Measurements from ENCODE around the gene DUSP12.
A peak's percentile ranks its signal among the peaks of the same experiment; 100 is the strongest.
"Not testable (repeated sequence)": the region's sequence is repeated elsewhere in the genome, so short reads cannot be mapped to it uniquely, and the experiment has no call there.

Gene DUSP12, protein sequence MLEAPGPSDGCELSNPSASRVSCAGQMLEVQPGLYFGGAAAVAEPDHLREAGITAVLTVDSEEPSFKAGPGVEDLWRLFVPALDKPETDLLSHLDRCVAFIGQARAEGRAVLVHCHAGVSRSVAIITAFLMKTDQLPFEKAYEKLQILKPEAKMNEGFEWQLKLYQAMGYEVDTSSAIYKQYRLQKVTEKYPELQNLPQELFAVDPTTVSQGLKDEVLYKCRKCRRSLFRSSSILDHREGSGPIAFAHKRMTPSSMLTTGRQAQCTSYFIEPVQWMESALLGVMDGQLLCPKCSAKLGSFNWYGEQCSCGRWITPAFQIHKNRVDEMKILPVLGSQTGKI

GRCh38 chr1:161749509-161750407, at the start of gene DUSP12:
TSS of gene DUSP12 (plus strand) at chr1:161749786. CDS start at chr1:161749802, 16 bp downstream.
- peak; percentile 91 for DNase-seq

DNA sequence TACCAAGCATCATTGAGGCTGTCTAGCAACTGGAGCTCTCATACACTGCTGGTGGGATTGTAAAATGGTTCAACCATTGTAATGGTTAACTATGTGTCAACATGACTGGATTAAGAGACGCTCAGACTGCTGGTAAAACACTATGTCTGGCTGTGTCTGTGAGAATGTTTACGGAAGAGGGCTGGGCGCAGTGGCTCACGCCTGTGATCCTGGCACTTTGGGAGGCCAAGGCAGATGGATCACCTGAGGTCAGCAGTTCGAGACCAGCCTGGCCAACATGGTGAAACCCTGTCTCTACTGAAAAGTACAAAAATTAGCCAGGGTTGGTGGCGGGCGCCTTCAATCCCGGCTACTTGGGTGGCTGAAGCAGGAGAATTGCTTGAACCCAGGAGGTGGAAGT, 47.3 kb upstream of the DUSP12 start:
- no peak for DNase-seq

GRCh38 chr1:161705537-161705936, 44.0 kb upstream of the DUSP12 start:
- no peak for DNase-seq

GRCh38 chr1:161706113-161706481, 43.5 kb upstream of the DUSP12 start:
- DNase-seq = no peak

DNA sequence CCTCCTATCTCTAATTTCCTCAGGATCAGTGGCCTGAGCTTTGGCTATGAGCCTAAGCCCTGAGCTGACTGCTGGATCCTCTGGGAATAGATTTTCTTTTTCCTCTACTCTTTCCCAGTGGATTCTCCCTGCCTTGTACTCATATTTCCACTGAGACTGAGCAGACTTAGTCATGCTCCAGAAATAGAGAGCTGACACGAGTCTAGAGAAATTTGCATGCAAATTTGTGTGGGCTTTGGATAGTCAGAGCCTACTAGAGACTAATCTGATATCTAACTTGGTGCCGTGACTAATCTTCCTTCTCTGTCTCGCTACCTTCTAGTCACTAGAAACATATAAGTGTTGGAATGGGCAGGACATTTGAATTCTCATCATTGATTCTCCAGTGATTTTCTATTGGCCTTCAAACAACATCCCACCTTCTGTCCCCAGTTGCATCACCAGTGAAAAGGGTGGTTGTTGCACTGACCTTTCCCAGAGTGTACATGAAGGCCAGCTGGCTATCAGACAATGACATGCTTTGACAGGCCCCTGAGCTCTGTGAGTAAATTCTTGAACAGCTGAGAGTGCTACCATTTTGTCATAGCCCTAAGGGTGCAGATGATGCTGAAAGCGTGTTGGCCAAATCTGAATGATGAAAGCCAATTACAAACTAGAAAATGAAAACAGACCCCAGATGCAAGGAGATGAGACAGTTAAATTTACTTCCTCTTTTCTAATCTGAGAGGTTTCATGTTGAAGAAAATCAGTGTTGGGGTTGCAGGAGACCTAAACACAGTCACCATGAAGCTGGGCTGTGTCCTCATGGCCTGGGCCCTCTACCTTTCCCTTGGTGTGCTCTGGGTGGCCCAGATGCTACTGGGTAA, 42.9 kb upstream of the DUSP12 start, which contains the start of gene FCRLA:
FCRLA (plus strand) TSS at position 748 of the 866 bp plus-strand sequence; CDS start at position 784, 36 bp downstream.
- no peak for DNase-seq

DNA sequence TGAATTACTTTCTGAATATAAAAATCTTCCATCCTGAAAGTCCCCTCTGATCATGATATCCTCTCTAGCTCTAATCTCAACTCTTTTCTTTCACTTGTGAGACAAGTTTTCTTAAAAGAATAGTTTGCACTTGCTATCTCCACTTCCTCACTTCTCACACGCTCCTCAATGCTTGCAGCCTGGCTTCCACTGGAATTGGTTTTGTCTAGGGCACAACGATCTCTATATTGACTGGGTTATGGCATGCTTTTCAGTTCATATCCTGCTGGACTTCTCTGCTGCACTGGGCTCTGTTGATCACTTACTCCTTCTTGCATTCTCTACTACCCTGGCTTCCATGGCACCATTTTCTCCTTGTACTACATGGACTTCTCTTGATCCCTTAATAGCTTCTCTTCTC, 42.1 kb upstream of the DUSP12 start:
- DNase-seq = no peak

DNA sequence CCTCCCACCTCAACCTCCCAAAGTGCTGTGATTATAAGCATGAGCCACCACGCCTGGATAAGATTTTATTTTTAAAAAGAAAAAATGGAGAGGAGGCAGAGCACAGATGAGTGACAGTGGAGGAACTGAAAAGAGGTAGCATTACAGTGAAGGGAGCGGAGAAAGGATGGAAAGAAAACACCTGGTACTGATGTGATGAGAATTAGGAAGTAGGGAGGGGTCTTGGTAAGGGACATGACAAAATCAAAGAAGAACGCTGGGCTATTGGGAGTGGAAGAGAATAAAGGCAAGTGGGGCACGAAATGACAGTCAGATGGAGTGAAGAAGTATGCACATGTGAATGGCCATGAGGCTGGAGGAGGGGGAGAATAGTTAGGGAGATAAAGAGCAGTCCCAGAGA, 40.2 kb upstream of the DUSP12 start:
- DNase-seq = no peak

- no peak for DNase-seq
These were observed 39.0 kb upstream of the DUSP12 start for GRCh38 chr1:161710560-161710959.

GRCh38 chr1:161718559-161719324, 30.8 kb upstream of the DUSP12 start:
- DNase-seq = peak; percentile 1

DNA sequence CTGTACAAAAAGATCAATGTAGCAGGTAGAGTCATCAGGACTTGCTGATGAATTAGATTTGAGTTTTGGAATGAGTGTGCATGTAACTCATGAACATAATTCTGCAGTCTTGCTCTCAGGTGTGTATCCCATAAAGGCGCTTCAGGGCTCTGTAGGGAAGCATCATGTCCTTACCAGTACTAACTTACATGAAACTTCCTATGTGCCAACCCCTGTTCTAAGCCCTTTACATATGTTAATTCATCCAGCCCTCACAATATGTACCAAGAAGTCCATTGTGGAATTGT, 30.3 kb upstream of the DUSP12 start:
- no peak for DNase-seq

DNA sequence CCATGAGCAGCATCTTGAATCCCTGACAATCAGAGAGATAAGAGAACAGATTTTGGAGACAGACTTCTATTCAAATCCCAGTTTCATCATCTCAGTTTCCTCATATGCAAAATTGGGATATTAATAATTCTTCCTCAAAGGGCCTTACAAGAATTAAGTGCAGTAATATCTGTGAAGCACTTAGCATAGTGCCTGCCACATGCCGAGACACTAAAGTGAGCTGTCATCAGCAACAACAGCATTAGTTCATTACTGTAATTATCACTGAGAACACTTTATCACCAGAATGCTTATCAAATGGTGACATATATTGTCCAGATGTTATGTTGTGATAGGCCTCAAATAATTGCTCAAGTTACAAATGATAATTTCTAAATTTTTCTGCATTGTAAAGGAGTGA, 29.2 kb upstream of the DUSP12 start:
- no peak for DNase-seq

GRCh38 chr1:161720956-161721737, 28.4 kb upstream of the DUSP12 start, which contains the start of gene FCRLB:
TSS of gene FCRLB (plus strand) at chr1:161721544. CDS start at chr1:161722673, 1,129 bp downstream.
- DNase-seq = no peak

DNA sequence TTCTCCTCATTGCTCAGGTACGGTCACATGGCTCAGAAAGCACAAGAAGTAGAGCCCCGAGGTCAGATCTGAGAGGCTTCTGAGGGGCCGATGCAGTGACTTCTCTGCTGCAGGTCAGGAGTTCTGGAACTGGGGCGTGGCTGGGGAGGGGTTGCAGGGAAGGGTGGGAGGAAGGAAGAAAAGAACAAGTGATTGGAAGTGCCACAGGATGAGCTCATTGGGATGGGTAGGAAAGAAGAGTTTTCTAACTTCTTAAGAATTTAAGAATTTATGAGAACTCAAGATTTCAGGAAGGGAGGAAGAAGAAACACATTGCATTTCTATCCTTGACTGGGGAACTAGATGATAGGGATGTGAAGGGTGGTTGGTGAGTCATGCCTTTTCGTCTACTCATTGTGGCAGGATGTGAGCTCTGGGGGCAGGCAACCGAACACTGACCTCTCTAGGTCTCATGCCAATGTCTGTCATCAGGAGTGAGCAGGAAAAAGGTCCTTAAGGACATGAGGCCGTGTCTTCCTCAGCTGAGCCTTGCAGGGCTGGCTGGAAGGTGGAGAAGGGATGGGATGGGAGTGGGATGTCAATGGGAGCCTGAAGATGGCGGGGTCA, 27.7 kb upstream of the DUSP12 start:
- no peak for DNase-seq

DNA sequence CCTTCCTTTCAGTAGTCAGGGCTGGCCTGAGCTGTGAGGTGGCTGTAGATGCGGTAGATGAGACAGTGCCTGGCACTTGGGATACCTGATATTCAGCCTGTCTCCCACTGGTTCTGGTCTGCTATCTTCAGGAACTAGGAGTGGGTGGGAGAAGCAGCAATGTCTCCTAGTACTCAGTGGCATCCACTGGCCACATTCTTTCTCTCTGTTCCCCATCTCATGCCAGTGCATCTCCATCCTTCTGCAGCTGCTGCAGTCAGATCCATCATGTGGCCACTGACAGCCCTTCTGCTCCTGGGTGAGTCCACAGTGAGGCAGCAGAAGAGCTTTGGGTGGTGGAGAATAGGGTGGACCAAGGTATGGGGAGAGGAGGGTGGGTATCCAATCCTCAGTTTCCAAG, 27.2 kb upstream of the DUSP12 start:
- no peak for DNase-seq

GRCh38 chr1:161723459-161724141, 26.0 kb upstream of the DUSP12 start:
- DNase-seq = no peak

DNA sequence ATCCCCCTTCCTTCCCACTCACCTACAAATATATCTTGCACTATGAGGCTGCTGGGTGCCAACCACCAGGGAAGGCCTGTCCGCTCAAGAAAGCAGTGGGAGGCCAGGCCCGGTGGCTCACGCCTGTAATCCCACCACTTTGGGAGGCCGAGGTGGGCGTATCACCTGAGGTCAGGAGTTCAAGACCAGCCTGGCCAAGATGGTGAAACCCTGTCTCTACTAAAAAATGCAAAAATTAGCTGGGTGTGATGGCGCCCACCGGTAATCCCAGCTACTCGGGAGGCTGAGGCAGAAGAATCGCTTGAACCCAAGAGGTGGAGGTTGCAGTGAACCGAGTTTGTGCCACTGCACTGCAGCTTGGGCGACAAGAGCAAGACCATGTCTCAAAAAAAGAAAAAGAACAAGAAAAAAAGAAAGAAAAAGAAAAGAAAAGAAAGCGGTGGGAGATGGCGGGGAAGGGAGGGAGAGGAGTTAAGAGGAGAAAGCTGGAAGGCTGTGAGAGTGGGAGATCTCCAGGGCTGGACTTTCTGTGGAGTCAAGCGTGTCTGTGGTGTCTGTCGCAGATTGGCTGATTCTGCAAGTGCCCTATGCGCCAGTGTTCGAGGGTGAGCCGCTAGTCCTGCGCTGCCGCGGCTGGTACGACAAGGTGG, 24.2 kb upstream of the DUSP12 start:
- DNase-seq = not testable (repeated sequence)

GRCh38 chr1:161725908-161726472, 23.6 kb upstream of the DUSP12 start:
- peak; percentile 5 for DNase-seq

DNA sequence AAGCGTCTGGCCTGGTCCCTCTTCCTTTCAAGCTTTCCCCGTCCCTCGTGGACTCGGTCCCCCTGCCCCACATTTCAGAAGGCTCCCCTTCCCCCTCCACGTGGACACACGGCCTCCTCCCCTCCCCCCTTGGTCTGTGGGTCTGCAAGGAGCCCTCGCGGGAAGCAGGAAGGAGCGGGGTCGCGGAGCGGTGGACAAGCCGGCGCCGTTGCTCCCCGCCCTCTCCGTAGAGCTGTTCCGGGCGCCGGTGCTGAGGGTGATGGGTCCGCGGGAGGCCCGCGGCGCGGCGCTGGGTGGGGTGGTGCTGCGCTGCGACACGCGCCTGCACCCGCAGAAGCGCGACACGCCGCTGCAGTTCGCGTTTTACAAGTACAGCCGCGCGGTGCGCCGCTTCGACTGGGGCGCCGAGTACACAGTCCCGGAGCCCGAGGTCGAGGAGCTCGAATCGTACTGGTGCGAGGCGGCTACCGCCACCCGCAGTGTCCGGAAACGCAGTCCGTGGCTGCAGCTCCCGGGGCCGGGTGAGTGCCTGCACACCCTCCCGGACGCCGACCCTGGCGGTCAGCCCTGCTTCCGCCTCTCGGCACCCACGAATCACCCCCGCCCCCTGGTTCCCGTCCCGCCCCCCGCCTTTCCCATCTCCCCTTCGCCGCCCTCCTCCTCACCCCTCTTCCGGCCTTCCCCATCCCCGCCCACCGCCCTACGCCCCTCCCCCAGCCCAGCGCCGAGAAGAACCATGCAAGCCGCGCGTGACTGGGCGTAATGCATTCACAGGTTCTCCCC, 22.9 kb upstream of the DUSP12 start:
- DNase-seq = peak; percentile 55

Data from midbrain (tissue), 1 donor.